ENCODE measurements around the gene SMARCE1.

The SMARCE1 gene

GRCh38 chr17:40615841-40616476 is 31.7 kb downstream of the SMARCE1 start:
- Histone ChIP-seq H3K9me3 (ENCODE audit: control insufficient read depth, low read length) (no peaks in the 10 kb centered on the region), H3K4me1 (ENCODE audit: control insufficient read depth, insufficient read depth, low read length) (no peaks in the 10 kb centered on the region), H3K9ac (ENCODE audit: low read length) (no peak overlapping the region), H3K27me3 (ENCODE audit: control insufficient read depth, insufficient read depth, low read length) (peaks cover 8% of the 10 kb centered on the region), H3K4me3 (ENCODE audit: low read length) (no peak overlapping the region), H3K36me3 (ENCODE audit: control insufficient read depth, insufficient read depth, low read length) (no peaks in the 10 kb centered on the region)

DNA sequence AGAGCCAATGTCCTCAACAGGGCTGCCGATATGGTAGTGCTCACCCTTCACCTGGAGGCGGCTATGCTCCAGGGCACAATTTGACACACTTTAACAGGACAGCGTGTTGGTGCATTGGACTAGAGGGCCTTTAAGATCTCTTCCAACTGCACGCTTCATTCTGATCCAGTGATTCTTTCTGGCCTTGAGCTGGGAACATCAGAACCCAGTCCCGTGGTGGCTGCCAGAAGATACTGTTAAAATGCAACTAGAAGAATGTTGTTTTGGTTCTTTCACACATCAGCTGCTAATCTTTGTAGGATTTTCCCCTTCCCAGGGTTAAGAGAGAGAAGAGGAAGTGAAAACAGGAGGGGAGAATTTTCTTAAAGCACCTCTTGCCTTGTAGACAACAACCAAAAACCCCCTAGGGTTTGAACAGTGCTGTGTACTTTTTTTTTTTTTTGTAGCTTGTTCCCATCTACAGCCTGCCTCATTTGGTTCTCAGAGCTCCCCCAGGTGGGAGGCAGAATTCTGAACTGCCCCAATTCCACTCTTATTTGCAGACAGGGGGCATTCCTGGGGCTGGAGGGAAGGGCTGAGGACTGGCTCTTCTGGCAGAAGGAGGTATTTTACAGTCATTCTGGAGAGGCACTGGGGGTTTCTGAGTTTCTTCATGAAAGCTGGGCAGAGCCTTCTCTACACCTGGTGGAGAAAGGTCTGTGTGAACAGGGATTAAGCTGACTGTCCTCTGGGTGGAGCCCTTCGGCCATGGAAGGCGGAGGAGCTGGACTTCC is 32.4 kb downstream of the SMARCE1 start:
- peaks cover 8% of the 10 kb centered on the region for H3K27me3 ChIP-seq (ENCODE audit: control insufficient read depth, insufficient read depth, low read length)
- H3K9ac ChIP-seq (ENCODE audit: low read length), result no peak overlapping the region

GRCh38 chr17:40614431-40615067 is 33.1 kb downstream of the SMARCE1 start:
- H3K4me1 ChIP-seq (ENCODE audit: control insufficient read depth, insufficient read depth, low read length), result no peaks in the 10 kb centered on the region
- H3K27me3 ChIP-seq (ENCODE audit: control insufficient read depth, insufficient read depth, low read length), result peaks cover 8% of the 10 kb centered on the region
- H3K9ac ChIP-seq (ENCODE audit: low read length), result no peak overlapping the region
- no peaks in the 10 kb centered on the region for H3K36me3 ChIP-seq (ENCODE audit: control insufficient read depth, insufficient read depth, low read length)
- H3K9me3 ChIP-seq (ENCODE audit: control insufficient read depth, low read length), result no peaks in the 10 kb centered on the region
- no peak overlapping the region for H3K4me3 ChIP-seq (ENCODE audit: low read length)

More for the DNA sequence above, 32.4 kb downstream of the SMARCE1 start:
- H3K4me1 ChIP-seq (ENCODE audit: control insufficient read depth, insufficient read depth, low read length), result no peaks in the 10 kb centered on the region
- H3K4me3 ChIP-seq (ENCODE audit: low read length), result no peak overlapping the region
- no peaks in the 10 kb centered on the region for H3K9me3 ChIP-seq (ENCODE audit: control insufficient read depth, low read length)
- no peaks in the 10 kb centered on the region for H3K36me3 ChIP-seq (ENCODE audit: control insufficient read depth, insufficient read depth, low read length)

- no peaks in the 10 kb centered on the region for H3K36me3 ChIP-seq (ENCODE audit: control insufficient read depth, insufficient read depth, low read length)
- no peak overlapping the region for H3K9ac ChIP-seq (ENCODE audit: low read length)
Measured at GRCh38 chr17:40613467-40614154, 34.0 kb downstream of the SMARCE1 start.

DNA sequence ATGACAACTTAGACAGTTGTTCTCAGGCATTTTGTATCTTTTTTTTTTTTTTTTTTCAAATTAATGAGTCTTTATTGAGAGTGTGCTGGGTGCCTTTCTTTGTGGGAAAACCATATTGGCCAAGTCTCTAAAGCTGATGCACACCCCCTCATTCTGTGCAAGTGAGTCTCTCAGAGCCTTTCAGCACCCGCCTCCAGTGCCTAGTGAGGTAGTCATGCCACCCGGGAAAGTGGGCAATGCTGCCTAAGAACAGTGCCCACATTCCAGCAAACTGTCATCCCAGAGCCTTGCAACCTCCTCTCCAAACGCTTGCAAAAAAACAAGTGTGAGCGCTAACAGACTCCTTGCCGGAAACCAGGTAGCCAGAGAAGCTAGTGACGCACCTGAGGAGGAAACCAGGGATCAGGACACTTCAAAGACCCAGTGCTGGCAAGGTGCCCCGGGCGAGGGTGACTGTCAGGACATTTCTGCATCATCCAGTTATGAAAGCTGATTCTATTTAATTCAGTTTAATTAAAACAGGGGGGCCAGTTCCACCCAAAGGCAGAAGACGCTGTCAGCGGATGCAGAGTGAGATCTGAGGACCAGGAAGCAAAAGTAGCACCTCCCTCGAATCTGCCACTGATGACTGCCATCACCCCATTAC is 34.9 kb downstream of the SMARCE1 start:
- Histone ChIP-seq H3K9me3 (ENCODE audit: control insufficient read depth, low read length) (no peaks in the 10 kb centered on the region), H3K4me1 (ENCODE audit: control insufficient read depth, insufficient read depth, low read length) (no peaks in the 10 kb centered on the region), H3K36me3 (ENCODE audit: control insufficient read depth, insufficient read depth, low read length) (no peaks in the 10 kb centered on the region), H3K4me3 (ENCODE audit: low read length) (no peak overlapping the region), H3K9ac (ENCODE audit: low read length) (no peak overlapping the region), H3K27me3 (ENCODE audit: control insufficient read depth, insufficient read depth, low read length) (peaks cover 2% of the 10 kb centered on the region)

More at GRCh38 chr17:40613467-40614154, 34.0 kb downstream of the SMARCE1 start:
- Histone ChIP-seq H3K27me3 (ENCODE audit: control insufficient read depth, insufficient read depth, low read length) (peaks cover 2% of the 10 kb centered on the region), H3K4me3 (ENCODE audit: low read length) (no peak overlapping the region), H3K9me3 (ENCODE audit: control insufficient read depth, low read length) (no peaks in the 10 kb centered on the region), H3K4me1 (ENCODE audit: control insufficient read depth, insufficient read depth, low read length) (no peaks in the 10 kb centered on the region)

DNA sequence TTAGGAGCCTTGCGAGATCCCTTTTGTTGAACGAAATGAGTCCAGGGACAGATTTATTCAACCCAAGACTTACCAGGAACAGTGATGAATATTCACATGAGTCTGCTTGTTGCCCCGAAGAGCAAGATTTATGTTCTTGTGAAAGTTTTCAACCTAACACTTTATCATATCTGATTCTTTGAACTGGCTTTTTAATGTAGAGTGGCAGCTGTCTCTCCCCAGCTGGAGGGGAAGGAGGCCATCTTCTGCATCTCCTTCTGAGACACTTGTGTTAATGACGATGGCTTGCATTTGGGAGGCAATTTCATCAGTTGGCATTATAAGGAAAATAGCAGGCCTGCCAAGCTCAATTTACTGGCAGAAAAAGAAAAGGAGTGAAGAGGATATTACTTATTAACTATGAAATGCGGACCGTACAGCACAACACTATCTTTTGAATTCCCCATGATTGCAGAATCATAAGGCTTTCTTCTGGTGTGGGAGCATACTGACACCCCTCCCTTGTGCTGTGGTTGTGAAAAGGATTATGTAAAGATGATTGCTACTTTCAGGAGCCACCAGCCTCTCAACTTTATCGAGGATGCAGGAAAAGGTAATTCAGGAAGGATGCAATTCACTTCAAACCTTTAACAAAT is 35.7 kb downstream of the SMARCE1 start:
- H3K4me3 ChIP-seq (ENCODE audit: low read length), result no peak overlapping the region
- H3K9ac ChIP-seq (ENCODE audit: low read length), result no peak overlapping the region
- peaks cover 2% of the 10 kb centered on the region for H3K27me3 ChIP-seq (ENCODE audit: control insufficient read depth, insufficient read depth, low read length)
- no peaks in the 10 kb centered on the region for H3K9me3 ChIP-seq (ENCODE audit: control insufficient read depth, low read length)
- H3K36me3 ChIP-seq (ENCODE audit: control insufficient read depth, insufficient read depth, low read length), result no peaks in the 10 kb centered on the region
- no peaks in the 10 kb centered on the region for H3K4me1 ChIP-seq (ENCODE audit: control insufficient read depth, insufficient read depth, low read length)

- Histone ChIP-seq H3K4me3 (ENCODE audit: low read length) (no peak overlapping the region), H3K36me3 (ENCODE audit: control insufficient read depth, insufficient read depth, low read length) (no peaks in the 10 kb centered on the region), H3K4me1 (ENCODE audit: control insufficient read depth, insufficient read depth, low read length) (no peaks in the 10 kb centered on the region), H3K9me3 (ENCODE audit: control insufficient read depth, low read length) (no peaks in the 10 kb centered on the region), H3K9ac (ENCODE audit: low read length) (no peak overlapping the region), H3K27me3 (ENCODE audit: control insufficient read depth, insufficient read depth, low read length) (peaks cover 2% of the 10 kb centered on the region)
Measured at GRCh38 chr17:40610359-40610758, 37.3 kb downstream of the SMARCE1 start.

DNA sequence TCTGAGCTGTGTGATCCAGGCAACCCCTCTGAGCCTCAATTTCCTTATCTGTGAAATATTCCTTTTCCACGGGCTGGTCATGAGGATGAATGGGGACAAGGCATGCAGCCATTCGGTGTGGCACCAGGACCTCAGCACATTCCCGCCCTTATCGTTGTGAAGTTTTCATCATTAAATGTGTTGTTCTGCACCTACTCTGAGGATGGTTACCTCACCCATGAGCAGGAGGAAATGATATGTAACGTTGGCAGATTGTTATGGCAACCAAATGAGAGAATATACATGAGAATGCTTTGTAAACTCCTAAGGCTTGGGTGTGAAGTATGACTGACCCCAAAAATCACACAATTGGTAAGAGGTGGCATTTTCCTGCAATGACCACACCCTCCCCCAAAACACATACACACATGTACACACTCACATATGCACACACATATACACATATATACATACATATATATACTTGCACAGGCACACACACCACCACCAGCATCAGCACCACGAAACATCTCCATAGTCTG is 39.5 kb downstream of the SMARCE1 start:
- H3K9me3 ChIP-seq (ENCODE audit: control insufficient read depth, low read length), result no peaks in the 10 kb centered on the region

GRCh38 chr17:40607641-40608040 is 40.0 kb downstream of the SMARCE1 start:
- Histone ChIP-seq H3K4me1 (ENCODE audit: control insufficient read depth, insufficient read depth, low read length) (no peaks in the 10 kb centered on the region), H3K9me3 (ENCODE audit: control insufficient read depth, low read length) (no peaks in the 10 kb centered on the region), H3K4me3 (ENCODE audit: low read length) (no peak overlapping the region), H3K36me3 (ENCODE audit: control insufficient read depth, insufficient read depth, low read length) (no peaks in the 10 kb centered on the region), H3K9ac (ENCODE audit: low read length) (no peak overlapping the region), H3K27me3 (ENCODE audit: control insufficient read depth, insufficient read depth, low read length) (no peaks in the 10 kb centered on the region)

More for the DNA sequence above, 39.5 kb downstream of the SMARCE1 start:
- H3K36me3 ChIP-seq (ENCODE audit: control insufficient read depth, insufficient read depth, low read length), result no peaks in the 10 kb centered on the region
- no peak overlapping the region for H3K9ac ChIP-seq (ENCODE audit: low read length)
- no peaks in the 10 kb centered on the region for H3K4me1 ChIP-seq (ENCODE audit: control insufficient read depth, insufficient read depth, low read length)
- peaks cover 1% of the 10 kb centered on the region for H3K27me3 ChIP-seq (ENCODE audit: control insufficient read depth, insufficient read depth, low read length)
- H3K4me3 ChIP-seq (ENCODE audit: low read length), result no peak overlapping the region

- no peak overlapping the region for H3K4me3 ChIP-seq (ENCODE audit: low read length)
- H3K36me3 ChIP-seq (ENCODE audit: control insufficient read depth, insufficient read depth, low read length), result no peaks in the 10 kb centered on the region
- no peaks in the 10 kb centered on the region for H3K27me3 ChIP-seq (ENCODE audit: control insufficient read depth, insufficient read depth, low read length)
- H3K9ac ChIP-seq (ENCODE audit: low read length), result no peak overlapping the region
- H3K4me1 ChIP-seq (ENCODE audit: control insufficient read depth, insufficient read depth, low read length), result no peaks in the 10 kb centered on the region
- no peaks in the 10 kb centered on the region for H3K9me3 ChIP-seq (ENCODE audit: control insufficient read depth, low read length)
Measured at GRCh38 chr17:40606548-40607353, 40.9 kb downstream of the SMARCE1 start.

Data from mucosa of stomach (tissue), 1 donor.